ENCODE measurements around the gene RHPN2. TPM values are rescaled to one million over a fixed set of nuclear protein-coding genes. Genes with fewer than 3 reads are reported as not detected.
A peak's percentile ranks its signal among the peaks of the same experiment; 100 is the strongest.

The RHPN2 gene
- total RNA-seq, 2 donors from 2014 or later = 40.0 to 78.3 TPM

- H3K27me3 ChIP-seq = no peaks in the 10 kb centered on the region
- intact Hi-C loops (cut with DNase I) = no loop called here
- peak overlapping the region; percentile 91 for H3K27ac ChIP-seq
These were observed 9.0 kb downstream of the RHPN2 start for GRCh38 chr19:33055718-33056117.

GRCh38 chr19:33054623-33055022, 10.1 kb downstream of the RHPN2 start:
- Histone ChIP-seq H3K27me3 (no peaks in the 10 kb centered on the region), H3K9ac (ENCODE audit: low read depth in 2 of 2, low read length in 2 of 2) (peak overlapping the region in 1 of 2 donors; percentile 89), H3K4me3 (no peak overlapping the region), H3K27ac (peak overlapping the region; percentile 91), H3K36me3 (no peaks in the 10 kb centered on the region), H3K9me3 (no peaks in the 10 kb centered on the region), H3K4me1 (no peaks in the 10 kb centered on the region)
- intact Hi-C loops (cut with DNase I) = no loop called here
- DNase-seq = peak; percentile 98
- no peak for TF ChIP-seq CTCF (IDR thresholded peaks at IDR 0.05)

More at GRCh38 chr19:33055718-33056117, 9.0 kb downstream of the RHPN2 start:
- H3K4me1 ChIP-seq = no peaks in the 10 kb centered on the region
- no peaks in the 10 kb centered on the region for H3K9me3 ChIP-seq
- no peaks in the 10 kb centered on the region for H3K36me3 ChIP-seq
- no peak overlapping the region for H3K4me3 ChIP-seq
- peak overlapping the region in 1 of 2 donors; percentile 89 for H3K9ac ChIP-seq (ENCODE audit: low read depth in 2 of 2, low read length in 2 of 2)
- TF ChIP-seq CTCF (IDR thresholded peaks at IDR 0.05) = no peak
- no peak for DNase-seq

- Histone ChIP-seq H3K4me3 (no peak overlapping the region), H3K36me3 (no peaks in the 10 kb centered on the region), H3K4me1 (peaks cover 5% of the 10 kb centered on the region), H3K27me3 (no peaks in the 10 kb centered on the region), H3K9me3 (no peaks in the 10 kb centered on the region), H3K27ac (peak overlapping the region; percentile 91), H3K9ac (ENCODE audit: low read depth in 2 of 2, low read length in 2 of 2) (peak overlapping the region in 1 of 2 donors; percentile 79)
- DNase-seq = peak; percentile 72
- intact Hi-C loops (cut with DNase I) = no loop called here
- no peak for TF ChIP-seq CTCF (IDR thresholded peaks at IDR 0.05)
These were observed 12.2 kb downstream of the RHPN2 start for GRCh38 chr19:33052352-33052972.

- intact Hi-C loops (cut with DNase I) = no loop called here
- Histone ChIP-seq H3K27me3 (no peaks in the 10 kb centered on the region), H3K9ac (ENCODE audit: low read depth in 2 of 2, low read length in 2 of 2) (peak overlapping the region in 1 of 2 donors; percentile 84), H3K27ac (no peak overlapping the region), H3K9me3 (no peaks in the 10 kb centered on the region), H3K4me3 (no peak overlapping the region), H3K4me1 (peaks cover 9% of the 10 kb centered on the region), H3K36me3 (no peaks in the 10 kb centered on the region)
- no peak for DNase-seq
- TF ChIP-seq CTCF (IDR thresholded peaks at IDR 0.05) = no peak
These were observed 14.6 kb downstream of the RHPN2 start for GRCh38 chr19:33050110-33050509.

GRCh38 chr19:33048806-33049676, 15.6 kb downstream of the RHPN2 start:
- Histone ChIP-seq H3K4me1 (peaks cover 9% of the 10 kb centered on the region), H3K9me3 (no peaks in the 10 kb centered on the region), H3K9ac (ENCODE audit: low read depth in 2 of 2, low read length in 2 of 2) (peak overlapping the region in 1 of 2 donors; percentile 84), H3K36me3 (no peaks in the 10 kb centered on the region), H3K27ac (peak overlapping the region; percentile 78), H3K27me3 (no peaks in the 10 kb centered on the region), H3K4me3 (no peak overlapping the region)
- TF ChIP-seq CTCF (IDR thresholded peaks at IDR 0.05) = no peak
- intact Hi-C loops (cut with DNase I) = no loop called here
- DNase-seq = no peak
